Umbilical cord (tissue), 2 donors: ENCODE results near the gene MRPL55. TPM values are rescaled to one million over a fixed set of nuclear protein-coding genes. Genes with fewer than 3 reads are reported as not detected.

ENCODE experiments used
- DNase-seq: peaks from one replicate; pipeline ENCODE4 v3.0.0-alpha.2; 2015; ENCODE audit warnings: low spot score
- total RNA-seq: library from RNA; depleted of rRNA; stranded (reverse); fragments of >200 nt; gene quantifications from one replicate; pipeline ENCODE4 v1.2.3, GENCODE V29; 2014; ENCODE audit warnings: low replicate concordance; ENCODE audit not compliant: insufficient read depth

Gene MRPL55
- total RNA-seq, 1 donor from 2014 or later, result 46.0 TPM

- no peak for DNase-seq
Observed at GRCh38 chr1:228101994-228102790, 6.9 kb downstream of the MRPL55 start.

- no peak for DNase-seq
Observed at GRCh38 chr1:228101614-228101993, 7.5 kb downstream of the MRPL55 start.

GRCh38 chr1:228100822-228101613 is 8.1 kb downstream of the MRPL55 start:
- DNase-seq, result no peak

- no peak for DNase-seq
Observed at GRCh38 chr1:228099331-228099732, 9.8 kb downstream of the MRPL55 start.

GRCh38 chr1:228098323-228098931 is 10.7 kb downstream of the MRPL55 start:
- no peak for DNase-seq

GRCh38 chr1:228097333-228098081 is 11.6 kb downstream of the MRPL55 start:
- no peak for DNase-seq

GRCh38 chr1:228096416-228097332 is 12.4 kb downstream of the MRPL55 start:
- no peak for DNase-seq

GRCh38 chr1:228095938-228096337 is 13.2 kb downstream of the MRPL55 start:
- no peak for DNase-seq

GRCh38 chr1:228095161-228095560 is 13.9 kb downstream of the MRPL55 start:
- no peak for DNase-seq

- no peak for DNase-seq
Observed at GRCh38 chr1:228094432-228095016, 14.6 kb downstream of the MRPL55 start.

- peak; percentile 41 for DNase-seq
Observed at GRCh38 chr1:228093050-228093906, 15.8 kb downstream of the MRPL55 start.

- DNase-seq, result no peak
Observed at GRCh38 chr1:228092342-228093049, 16.6 kb downstream of the MRPL55 start.

- DNase-seq, result no peak
Observed at GRCh38 chr1:228091084-228091483, 18.0 kb downstream of the MRPL55 start.

GRCh38 chr1:228090613-228091081 is 18.5 kb downstream of the MRPL55 start:
- DNase-seq, result no peak

GRCh38 chr1:228089519-228090380 is 19.3 kb downstream of the MRPL55 start:
- no peak for DNase-seq

- DNase-seq, result no peak
Observed at GRCh38 chr1:228088586-228089498, 20.3 kb downstream of the MRPL55 start.
